ENCODE data around the gene HAPLN2. TPM values are rescaled to one million over a fixed set of nuclear protein-coding genes. Genes with fewer than 3 reads are reported as not detected.
"Not testable (repeated sequence)": the region's sequence is repeated elsewhere in the genome, so short reads cannot be mapped to it uniquely, and the experiment has no call there.

The HAPLN2 gene
- polyA plus RNA-seq (2013, experiment 1 of 2; ENCODE audit: insufficient read length): not detected
- not detected for polyA plus RNA-seq (2013, experiment 2 of 2; ENCODE audit: insufficient read length)

DNA sequence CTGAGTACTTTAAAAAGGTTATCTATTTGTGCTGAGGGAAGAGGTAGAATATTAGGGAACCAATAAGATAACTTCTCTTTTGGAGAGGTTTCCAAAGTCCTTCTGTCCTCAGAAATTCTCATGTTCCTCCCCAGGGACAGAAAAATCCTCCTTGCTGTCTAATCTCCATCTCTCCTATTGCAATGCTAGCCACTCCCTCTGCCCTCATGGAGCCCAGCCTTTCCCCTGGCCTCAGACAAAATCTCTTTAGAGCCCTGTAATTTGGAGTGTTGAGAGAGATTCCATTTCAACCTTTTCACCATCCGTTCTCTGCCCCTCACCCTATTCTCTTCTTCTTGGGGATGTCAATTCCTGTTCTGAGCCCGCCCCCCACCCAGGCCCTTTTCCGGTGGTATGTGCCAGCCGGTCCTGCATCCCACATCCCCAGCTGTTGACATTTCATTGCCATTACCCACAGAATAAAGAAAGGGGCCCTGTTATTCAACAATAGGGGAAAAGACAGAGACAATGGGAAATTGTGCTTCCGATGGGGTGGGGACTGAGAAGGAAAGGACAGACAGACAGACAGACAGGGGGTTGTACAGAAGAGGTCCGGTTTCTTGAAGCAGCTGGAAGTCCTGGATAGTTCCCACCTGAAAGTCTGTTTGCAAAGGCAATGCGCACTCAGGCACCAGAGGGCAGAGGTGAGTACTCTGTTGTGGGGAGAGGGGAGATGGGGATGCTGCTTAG lies at the start of gene HAPLN2:
HAPLN2 (plus strand) TSS at position 563 of the 729 bp plus-strand sequence. CDS start 4,076 bp downstream, outside the sequence.
- DNase-seq: no peak

DNA sequence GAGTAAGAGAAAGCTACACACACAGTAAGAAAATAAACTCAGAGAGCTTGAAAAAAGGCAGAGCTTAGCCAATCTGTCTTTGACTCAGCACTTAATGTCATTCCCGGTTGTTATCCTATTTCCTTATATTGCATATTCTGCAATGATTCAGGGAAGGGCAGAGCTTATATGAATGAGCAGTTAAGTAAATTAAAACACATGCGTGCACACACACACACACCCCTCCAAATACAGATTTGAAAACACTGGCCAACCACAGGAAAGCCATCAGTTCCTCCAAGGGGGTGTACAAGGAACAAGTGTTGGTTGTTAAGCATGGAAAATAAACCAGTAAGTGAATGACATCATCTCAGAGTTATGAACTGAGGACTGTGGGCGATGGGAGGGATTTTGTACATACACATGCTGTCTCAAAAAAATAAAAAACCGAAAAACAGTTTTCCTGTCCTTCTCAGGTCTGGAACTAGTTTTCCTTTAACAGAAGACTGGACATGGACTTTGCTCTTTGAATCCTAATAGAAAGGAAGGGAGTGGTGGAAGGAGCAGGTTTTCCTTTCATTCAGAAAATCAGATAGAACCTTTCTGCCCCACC lies 47.9 kb upstream of the HAPLN2 start:
- DNase-seq: peak; percentile 91

DNA sequence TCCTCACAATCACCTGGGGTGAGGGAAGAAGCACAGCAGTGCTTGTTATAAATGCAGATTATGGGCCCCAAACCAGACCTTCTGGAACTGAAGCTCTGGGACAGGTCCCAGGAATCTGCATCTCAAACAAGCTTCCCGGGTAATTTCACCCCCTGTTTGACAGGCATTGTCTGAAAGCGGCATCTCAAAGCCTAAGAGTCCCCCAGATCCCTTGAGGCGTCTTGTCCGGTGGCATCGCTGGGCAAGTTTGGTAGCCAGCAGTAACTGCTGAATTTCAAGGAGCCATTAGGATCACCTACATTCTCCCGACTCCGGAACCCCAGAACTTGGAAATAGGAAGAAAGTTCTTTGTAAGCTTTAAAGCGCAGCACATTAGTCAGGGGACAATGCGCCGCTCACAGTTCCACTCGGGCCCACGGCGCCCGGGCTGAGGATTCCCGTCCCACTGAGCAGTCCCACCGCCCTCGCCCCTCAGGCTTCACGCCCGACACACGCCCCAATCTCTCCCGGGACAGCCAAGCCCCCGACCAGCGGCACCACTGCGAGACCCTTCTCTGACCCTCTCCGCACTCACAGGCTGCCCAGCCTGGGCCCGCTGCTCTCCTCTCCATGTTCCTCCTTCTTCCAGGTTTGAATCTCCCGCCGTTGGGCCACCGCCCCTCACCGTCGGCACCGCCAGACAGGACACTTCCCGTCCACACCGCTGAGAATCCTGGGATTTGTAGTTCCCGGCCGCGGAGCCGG lies 47.1 kb upstream of the HAPLN2 start, which contains the start of gene IQGAP3:
IQGAP3 (minus strand) TSS at position 647 of the 744 bp plus-strand sequence; CDS start at position 611, 36 bp downstream.
- peak; percentile 87 for DNase-seq

DNA sequence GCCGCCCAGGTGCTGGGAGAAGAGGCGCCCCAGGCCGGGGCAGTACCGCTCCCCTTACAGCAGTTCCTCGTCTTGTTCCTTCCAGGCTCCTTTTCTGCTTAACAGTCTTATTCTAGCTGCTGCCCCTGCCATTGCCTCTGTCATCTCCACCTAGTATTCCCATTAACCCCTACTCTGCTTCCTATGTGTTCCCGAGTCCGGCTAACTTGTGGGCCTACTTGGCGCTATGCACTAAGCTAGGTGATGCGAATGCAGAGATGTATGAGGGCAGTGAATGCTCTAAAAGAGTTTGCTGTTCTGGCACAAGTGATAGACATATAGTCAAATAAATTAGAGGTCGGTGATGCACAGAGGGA lies 46.6 kb upstream of the HAPLN2 start:
- DNase-seq: no peak

DNA sequence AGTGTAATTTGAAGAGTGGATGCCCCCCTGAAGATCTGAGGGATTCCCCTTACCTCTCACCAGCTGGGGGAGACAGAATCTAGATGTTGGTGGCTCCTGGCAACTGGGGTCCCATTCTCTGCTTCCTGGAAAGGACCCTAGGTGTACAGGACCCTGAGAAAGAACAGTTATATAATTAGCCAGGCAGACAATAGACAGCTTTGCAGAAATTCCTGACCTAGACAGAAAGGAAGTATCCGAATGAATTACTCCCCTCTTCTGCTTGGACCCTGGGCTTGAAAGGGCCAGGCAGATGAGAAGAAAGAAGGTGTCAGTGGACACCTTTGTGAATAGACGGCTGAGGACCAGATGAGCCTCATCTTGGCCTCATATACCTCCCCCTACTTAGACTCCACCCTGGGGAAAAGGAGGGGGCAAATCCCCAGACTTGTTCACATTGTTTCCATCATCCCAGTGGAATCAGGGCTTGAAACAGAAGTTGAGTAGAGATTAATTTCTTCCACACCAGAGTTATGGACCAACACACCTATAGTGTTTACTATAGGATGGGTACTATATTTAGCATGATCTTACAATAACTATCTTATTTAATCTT lies 45.1 kb upstream of the HAPLN2 start:
- DNase-seq: no peak

DNA sequence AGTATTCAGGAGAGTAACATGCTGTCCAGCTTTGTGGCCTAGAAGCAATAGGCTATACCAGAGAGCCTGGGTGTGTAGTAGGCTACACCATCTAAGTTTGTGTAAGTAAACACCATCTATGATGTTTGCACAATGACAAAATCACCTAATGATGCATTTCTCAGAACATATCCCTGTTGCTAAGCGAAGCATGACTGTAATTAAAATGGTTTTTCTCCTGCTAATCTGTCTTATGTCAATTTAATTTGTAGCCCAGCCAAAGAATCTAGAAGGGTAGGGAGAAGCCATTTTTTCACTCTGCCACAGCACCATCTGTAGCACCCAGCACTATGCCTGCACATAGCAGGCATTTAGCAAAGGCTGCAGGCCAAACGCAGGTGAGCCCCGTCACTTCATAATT lies 41.7 kb upstream of the HAPLN2 start:
- no peak for DNase-seq

DNA sequence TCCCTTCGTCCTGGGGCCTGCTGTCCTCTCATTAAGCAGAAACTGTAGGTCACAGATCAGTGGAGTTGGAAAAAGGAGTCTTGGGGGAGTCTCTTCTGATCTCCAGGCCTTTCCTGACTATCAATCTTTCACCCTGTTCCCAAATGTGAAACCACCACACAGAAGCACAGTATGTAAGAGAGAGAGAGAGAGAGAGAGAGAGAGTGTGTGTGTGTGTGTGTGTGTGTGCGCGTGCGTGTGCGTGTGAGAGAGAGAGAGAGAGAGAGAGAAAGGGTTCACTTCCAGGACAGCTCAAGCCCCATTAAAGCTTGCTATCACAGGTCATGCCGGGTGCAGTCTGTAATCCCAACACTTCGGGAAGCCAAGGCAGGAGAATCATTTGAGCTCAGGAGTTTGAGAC lies 41.2 kb upstream of the HAPLN2 start:
- DNase-seq: no peak

DNA sequence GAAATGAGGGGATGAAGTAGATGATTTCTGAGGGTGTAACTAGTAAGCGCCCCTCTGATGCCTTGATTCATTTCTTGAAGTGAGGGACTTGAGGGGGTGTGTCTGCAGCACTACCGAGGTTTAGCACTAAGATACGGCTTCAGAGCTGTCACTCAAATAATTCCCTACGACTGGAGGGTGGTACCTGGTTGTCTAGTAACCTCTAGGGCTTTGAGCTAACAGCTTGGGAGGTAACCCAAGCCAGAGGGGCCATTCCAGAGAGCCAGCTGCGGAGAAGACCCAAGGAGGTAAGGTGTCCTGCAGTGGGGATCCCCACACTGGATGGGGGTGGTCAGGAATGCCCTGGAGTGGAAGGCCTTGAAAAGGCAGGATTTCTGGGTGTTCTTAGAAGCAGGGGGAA lies 39.7 kb upstream of the HAPLN2 start, which contains the start of gene TTC24:
TTC24 (plus strand) TSS at position 252 of the 400 bp plus-strand sequence. CDS start 1,642 bp downstream, outside the sequence.
- no peak for DNase-seq

DNA sequence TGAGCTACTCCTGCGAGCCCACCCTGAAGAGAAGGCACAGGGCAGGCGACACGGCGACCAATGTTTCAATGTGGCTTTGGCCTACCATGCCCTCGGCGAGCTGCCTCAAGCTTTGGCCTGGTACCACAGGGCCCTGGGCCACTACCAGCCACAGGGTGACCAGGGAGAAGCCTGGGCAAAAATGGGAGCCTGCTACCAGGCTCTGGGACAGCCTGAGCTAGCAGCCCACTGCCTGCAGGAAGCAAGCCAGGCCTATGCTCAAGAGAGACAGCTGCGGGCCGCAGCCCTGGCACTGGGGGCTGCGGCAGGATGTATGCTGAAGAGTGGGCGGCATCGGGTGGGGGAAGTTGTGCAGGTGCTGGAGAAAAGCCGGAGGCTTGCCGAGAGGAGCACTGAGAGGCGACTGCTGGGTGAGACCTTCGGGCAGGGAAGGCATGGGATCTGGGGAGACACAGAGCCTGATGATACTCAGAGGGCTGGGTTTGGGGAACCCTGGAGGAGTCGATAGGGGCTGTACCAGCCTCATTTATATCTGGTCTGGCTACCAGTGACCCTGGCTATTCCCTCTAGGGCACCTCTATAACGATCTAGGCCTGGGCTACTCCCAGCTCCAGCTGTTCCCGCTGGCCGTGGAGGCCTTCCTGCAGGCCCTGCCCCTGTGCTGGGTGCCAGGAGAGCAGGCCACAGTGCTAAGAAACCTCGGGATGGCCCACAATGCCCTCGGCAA lies 37.4 kb upstream of the HAPLN2 start:
- DNase-seq: no peak

DNA sequence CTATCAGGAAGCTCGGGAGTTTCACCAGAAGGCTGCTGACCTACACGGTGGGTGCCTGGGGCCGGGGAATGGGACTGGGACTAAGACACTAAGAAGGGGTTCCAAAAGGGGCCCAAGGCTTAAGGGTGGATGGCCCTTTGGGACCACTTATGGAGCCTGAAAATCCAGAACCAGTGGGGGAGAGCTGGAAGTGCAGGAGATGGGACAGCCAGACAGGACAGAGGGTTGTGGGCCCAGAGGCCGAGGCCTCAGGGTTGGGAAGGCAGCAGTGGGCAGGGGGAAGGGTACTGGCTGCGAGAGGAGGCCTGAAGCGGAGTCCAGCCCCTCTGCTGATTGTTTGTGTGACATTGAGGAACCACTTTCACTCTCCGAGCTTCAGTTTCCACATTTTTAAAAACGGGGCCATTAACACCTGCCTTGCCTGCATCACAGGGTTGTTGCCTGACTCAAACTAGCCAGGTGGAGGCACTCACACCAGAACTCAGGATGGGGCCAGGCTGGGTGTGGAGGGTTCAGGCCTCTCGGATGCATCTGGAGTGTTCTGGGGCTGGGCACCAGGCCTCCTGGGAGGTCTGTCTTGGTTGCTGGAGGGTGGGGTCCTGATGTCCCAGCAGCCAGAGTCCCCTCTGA lies 36.7 kb upstream of the HAPLN2 start:
- no peak for DNase-seq

DNA sequence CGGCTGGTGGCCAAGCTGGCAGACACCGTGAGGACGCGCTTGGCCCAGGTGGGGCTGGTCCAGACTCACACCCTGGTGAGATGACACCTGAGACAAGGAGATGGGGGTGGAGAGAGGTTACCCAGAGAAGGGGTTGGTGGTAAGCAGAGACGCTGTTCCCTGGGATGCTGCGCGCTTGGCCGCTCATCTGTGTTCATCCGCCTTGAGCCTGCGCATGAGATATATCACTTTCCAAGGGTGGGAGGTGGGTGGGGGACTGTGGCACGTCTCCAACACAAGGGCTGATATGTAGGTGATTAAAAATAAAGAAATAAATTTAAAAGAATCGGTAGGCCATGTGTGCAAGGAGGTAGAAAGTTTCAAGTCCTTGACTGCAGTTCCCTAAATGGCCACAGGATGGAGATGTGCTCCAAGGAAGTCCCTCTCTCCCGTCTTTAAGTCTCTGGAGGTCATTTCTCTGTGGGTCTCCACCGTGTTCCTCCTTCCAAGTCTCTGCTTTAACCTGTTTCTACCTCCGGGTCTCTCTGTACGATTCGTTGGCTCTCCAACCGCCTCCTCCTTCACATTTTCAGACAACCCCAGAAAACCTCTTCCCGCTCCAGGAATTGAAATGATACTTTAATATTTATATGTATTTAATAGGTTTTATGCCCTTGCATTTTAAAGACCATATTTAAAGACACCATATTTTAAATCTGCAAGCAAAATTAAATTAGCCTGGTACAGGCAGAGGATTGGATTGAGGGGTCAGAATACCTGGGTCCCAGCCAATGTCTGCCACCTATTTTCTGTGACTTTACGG lies 35.2 kb upstream of the HAPLN2 start:
- peak; percentile 75 for DNase-seq

DNA sequence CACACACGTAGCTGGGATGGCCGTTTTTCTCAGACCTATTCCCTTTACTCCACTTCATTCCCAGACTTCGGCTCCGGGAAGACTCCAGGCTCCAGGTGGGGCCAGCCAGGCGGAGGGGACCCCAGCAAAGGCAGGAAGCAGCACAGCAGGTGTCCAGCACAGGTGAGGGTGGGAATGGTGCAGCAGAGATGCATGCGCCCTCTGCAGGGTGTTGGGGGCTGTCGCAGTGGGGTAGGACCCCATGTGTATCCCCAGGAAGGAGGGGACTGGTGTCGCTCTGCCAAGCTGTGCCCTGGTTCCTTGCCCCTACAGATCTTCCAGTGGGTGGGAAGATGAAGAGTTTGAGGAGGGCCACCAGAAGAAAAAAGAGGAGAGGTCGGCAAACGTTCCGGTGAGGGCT lies 34.4 kb upstream of the HAPLN2 start:
- no peak for DNase-seq

DNA sequence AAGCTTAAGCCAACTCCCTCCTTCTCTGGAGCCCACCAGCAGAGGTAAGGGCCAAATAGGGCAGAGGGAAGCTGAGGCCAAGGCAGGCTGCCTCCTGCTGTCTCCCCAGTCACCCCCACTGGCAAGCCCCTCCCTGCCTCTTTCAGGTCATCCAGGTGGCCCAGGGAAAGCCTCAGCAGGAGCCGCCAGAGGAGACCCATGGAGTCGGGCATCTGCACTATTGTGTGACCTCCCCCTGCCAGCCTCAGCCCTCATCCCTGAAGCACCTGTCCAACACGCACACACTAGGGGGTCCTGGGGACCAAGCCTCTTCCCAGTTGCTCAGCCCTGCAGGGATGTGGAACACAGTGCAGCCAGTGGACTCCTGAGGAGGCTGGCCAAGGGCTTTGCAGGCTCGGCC lies 32.9 kb upstream of the HAPLN2 start:
- DNase-seq: no peak

DNA sequence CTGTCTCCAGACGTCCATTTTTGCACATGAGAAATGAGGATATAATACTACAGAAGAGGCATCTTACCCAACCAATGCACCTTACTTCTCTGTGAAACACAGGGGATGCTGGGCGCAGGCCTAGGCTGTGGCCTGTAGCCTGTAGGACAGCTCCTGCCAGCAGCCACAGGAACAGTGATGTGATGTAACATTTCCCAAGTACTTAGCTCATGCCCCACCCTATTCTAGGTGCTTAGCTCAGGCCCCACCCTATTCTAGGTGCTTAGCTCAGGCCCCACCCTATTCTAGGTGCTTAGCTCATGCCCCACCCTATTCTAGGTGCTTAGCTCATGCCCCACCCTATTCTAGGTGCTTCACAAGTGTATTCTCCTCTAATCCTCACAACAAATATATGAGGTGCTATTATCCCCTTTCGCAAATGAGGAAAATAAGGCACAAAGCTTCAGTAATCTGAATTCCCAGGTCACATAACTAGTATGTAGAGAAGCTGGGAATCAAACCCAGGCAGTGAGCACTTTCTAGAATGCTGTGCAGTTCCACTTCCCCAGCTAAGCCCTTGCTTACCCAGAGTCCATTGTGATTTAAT lies 32.2 kb upstream of the HAPLN2 start:
- DNase-seq: no peak

DNA sequence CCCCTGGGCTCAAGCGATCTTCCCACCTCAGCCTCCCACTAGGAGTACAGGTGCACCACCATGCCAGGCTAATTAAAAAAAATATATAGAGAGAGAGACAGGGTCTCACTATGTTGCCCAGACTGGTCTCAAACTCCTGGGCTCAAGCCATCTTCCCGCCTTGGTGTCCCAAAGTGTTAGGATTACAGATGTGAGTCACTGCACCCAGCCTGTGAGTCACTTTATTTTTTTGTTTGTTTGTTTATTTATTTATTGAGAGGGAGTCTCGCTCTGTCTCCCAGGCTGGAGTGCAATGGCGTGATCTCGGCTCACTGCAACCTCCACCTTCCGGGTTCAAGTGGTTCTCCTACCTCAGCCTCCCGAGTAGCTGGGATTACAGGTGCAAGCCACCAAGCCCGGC lies 31.3 kb upstream of the HAPLN2 start:
- not testable (repeated sequence) for DNase-seq

DNA sequence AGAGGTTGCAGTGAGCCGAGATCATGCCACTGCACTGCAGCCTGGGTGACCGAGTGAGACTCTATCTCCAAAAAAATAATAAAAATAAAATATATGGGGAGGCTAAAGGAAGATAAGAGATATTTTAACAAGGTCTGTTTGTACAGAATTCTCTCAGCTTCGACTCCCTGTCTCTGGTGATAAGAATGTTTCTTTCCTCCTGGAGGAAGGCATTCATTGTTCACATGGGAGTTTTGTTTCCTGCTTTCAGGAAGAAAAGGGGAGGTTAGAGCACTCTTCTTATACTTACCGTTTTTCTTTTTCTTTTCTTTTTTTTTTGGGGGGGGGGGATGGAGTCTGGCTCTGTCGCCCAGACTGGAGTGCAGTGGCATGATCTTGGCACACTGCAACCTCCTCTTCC lies 29.7 kb upstream of the HAPLN2 start:
- DNase-seq: no peak

DNA sequence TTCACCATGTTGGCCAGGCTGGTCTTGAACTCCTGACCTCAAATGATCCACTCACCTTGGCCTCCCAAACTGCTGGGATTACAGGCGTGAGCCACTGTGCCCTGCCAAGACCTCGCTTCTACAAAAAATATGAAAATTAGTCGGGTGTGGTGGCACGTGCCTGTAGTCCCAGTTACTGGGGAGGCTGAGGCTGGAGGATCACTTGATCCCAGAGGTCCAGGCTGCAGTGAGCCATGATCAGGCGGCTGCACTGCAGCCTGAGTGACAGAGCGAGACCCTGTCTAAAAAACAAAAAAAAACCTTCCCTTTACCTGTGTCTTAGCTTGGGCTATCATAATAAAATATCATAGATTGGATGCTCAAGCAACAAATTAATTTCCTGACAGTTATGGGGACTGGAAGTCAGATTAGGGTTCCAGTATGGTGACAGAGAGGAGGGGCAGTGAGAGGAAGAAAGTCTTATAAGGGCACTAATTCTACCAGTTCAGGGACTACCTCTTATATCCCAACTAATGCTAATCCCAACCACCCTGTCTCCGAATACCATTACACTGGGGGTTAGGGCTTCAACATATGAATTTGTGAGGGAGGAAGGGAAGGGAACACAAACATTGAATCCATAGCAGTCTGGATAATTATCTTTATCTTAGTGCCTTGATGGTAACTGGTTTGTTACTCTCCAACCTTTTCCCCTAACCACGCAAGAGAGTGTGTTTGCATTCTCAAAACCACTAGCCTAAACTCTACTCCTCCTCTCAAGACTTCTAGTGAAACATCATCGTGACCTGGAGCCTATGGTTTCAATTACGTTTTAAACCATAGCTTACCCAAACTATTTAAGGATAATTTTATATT lies 28.7 kb upstream of the HAPLN2 start:
- no peak for DNase-seq

DNA sequence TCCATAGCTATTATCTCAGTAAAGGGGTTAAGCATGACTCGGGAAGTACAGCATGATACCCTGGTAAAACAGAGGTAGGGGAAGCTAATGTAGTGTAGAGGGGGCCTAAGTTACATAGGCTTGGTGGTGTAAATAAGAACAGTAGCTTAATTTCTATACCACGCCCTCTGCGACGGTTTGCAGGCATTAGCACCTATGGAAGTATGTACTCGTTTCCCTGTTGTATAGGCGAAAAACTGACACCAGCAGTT lies 28.1 kb upstream of the HAPLN2 start:
- no peak for DNase-seq

DNA sequence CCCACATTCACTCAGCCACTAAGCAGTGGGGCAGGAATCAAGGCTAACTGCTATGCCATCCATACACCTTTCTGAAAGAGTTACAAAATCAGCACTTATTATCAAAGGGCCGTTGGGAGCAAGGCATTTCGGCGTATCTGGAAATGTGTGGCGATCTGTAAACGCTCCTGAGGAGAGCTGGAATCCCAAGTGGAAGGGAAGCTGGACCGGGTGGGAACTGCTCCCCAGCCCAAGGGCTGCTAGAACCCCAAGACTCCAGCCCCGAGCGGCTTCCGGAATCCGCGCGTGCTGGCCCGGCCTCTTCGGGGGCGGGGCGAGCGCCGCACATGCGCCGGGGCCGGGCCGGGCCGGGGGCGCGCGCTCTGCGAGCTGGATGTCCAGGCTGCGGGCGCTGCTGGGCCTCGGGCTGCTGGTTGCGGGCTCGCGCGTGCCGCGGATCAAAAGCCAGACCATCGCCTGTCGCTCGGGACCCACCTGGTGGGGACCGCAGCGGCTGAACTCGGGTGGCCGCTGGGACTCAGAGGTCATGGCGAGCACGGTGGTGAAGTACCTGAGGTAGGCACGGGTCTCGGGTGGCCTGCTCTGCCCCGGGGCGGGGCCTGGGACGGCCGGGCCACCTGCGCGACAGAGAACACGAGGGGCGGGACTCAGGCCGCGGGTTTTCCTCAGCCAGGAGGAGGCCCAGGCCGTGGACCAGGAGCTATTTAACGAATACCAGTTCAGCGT lies 27.6 kb upstream of the HAPLN2 start, which contains the start of gene NAXE:
NAXE (plus strand) TSS at position 345 of the 726 bp plus-strand sequence; CDS start at position 374, 29 bp downstream.
- DNase-seq: peak; percentile 67
